ENCODE results near the gene ZNF254. TPM values are rescaled to one million over a fixed set of nuclear protein-coding genes. Genes with fewer than 3 reads are reported as not detected.
"Not testable (repeated sequence)": the region's sequence is repeated elsewhere in the genome, so short reads cannot be mapped to it uniquely, and the experiment has no call there.

The ZNF254 gene
- total RNA-seq, 1 donor from 2014 or later = 29.9 TPM

- no peak overlapping the region for H3K27ac Mint-ChIP-seq
- H3K27me3 Mint-ChIP-seq = no peaks in the 10 kb centered on the region
- no peak for TF ChIP-seq CTCF (conservative IDR thresholded peaks at IDR 0.05)
- no peak overlapping the region for H3K4me3 Mint-ChIP-seq
- H3K4me1 Mint-ChIP-seq (ENCODE audit: unreplicated experiment) = peaks cover 7% of the 10 kb centered on the region
- peaks cover 56% of the 10 kb centered on the region for H3K36me3 Mint-ChIP-seq
- H3K9me3 Mint-ChIP-seq = no peaks in the 10 kb centered on the region
- DNase-seq (ENCODE audit: extremely low spot score, unreplicated experiment) = no peak
Measured at GRCh38 chr19:24098359-24098758, 11.4 kb downstream of the ZNF254 start.

GRCh38 chr19:24099829-24100228 lies 12.8 kb downstream of the ZNF254 start:
- Mint-ChIP-seq H3K9me3 (no peaks in the 10 kb centered on the region), H3K27ac (no peak overlapping the region), H3K27me3 (no peaks in the 10 kb centered on the region), H3K4me1 (ENCODE audit: unreplicated experiment) (peaks cover 7% of the 10 kb centered on the region), H3K4me3 (no peak overlapping the region), H3K36me3 (peaks cover 59% of the 10 kb centered on the region)
- DNase-seq (ENCODE audit: extremely low spot score, unreplicated experiment) = no peak
- no peak for TF ChIP-seq CTCF (conservative IDR thresholded peaks at IDR 0.05)

GRCh38 chr19:24100597-24100996 lies 13.6 kb downstream of the ZNF254 start:
- not testable (repeated sequence) for H3K4me3 Mint-ChIP-seq; H3K4me1 Mint-ChIP-seq (ENCODE audit: unreplicated experiment); DNase-seq (ENCODE audit: extremely low spot score, unreplicated experiment); H3K27ac Mint-ChIP-seq; H3K9me3 Mint-ChIP-seq; H3K27me3 Mint-ChIP-seq
- peaks cover 56% of the 10 kb centered on the region for H3K36me3 Mint-ChIP-seq

GRCh38 chr19:24101459-24102115 lies 14.6 kb downstream of the ZNF254 start:
- peaks cover 58% of the 10 kb centered on the region for H3K36me3 Mint-ChIP-seq
- peak overlapping the region; percentile 88 for H3K27ac Mint-ChIP-seq
- peak overlapping the region; percentile 74 for H3K4me3 Mint-ChIP-seq
- H3K27me3 Mint-ChIP-seq = no peaks in the 10 kb centered on the region
- H3K9me3 Mint-ChIP-seq = no peaks in the 10 kb centered on the region
- no peak for DNase-seq (ENCODE audit: extremely low spot score, unreplicated experiment)
- TF ChIP-seq CTCF (conservative IDR thresholded peaks at IDR 0.05) = no peak
- peaks cover 7% of the 10 kb centered on the region for H3K4me1 Mint-ChIP-seq (ENCODE audit: unreplicated experiment)

GRCh38 chr19:24127601-24128000 lies 40.6 kb downstream of the ZNF254 start:
- Mint-ChIP-seq H3K27me3 (no peaks in the 10 kb centered on the region), H3K36me3 (peaks cover 77% of the 10 kb centered on the region), H3K9me3 (peaks cover 32% of the 10 kb centered on the region), H3K4me1 (ENCODE audit: unreplicated experiment) (no peaks in the 10 kb centered on the region), H3K27ac (no peak overlapping the region), H3K4me3 (no peak overlapping the region)
- TF ChIP-seq CTCF (conservative IDR thresholded peaks at IDR 0.05) = no peak
- DNase-seq (ENCODE audit: extremely low spot score, unreplicated experiment) = no peak

GRCh38 chr19:24140099-24140498 lies 53.1 kb downstream of the ZNF254 start:
- H3K4me3 Mint-ChIP-seq = no peak overlapping the region
- no peak overlapping the region for H3K27ac Mint-ChIP-seq
- no peaks in the 10 kb centered on the region for H3K4me1 Mint-ChIP-seq (ENCODE audit: unreplicated experiment)
- H3K9me3 Mint-ChIP-seq = peaks cover 21% of the 10 kb centered on the region
- H3K27me3 Mint-ChIP-seq = no peaks in the 10 kb centered on the region
- no peak for DNase-seq (ENCODE audit: extremely low spot score, unreplicated experiment)
- peaks cover 49% of the 10 kb centered on the region for H3K36me3 Mint-ChIP-seq
- TF ChIP-seq CTCF (conservative IDR thresholded peaks at IDR 0.05) = no peak

Measured in type B pancreatic cell (in vitro differentiated cells).